Neuronal stem cell (in vitro differentiated cells): ENCODE measurements around the gene DLG2.
A peak's percentile ranks its signal among the peaks of the same experiment; 100 is the strongest.

Source experiments
- DNase-seq: peaks from one replicate; pipeline ENCODE4 v3.0.0-alpha.2; 2013; ENCODE audit warnings: low spot score
- H2AFZ ChIP-seq: one replicate; pipeline ENCODE4 v1.6.1; 2013; ENCODE audit warnings: mild to moderate bottlenecking, low read length, inconsistent platforms
- H2AK5ac ChIP-seq: 2 replicates; pipeline ENCODE4 v1.6.1; 2013; ENCODE audit warnings: low read depth, mild to moderate bottlenecking, inconsistent platforms, low read length, moderate library complexity, mixed read lengths
- H2BK120ac ChIP-seq: 2 replicates; pipeline ENCODE4 v1.6.1; 2013; ENCODE audit warnings: low read depth, mild to moderate bottlenecking, inconsistent platforms, low read length, moderate library complexity, mixed read lengths
- H2BK12ac ChIP-seq: one replicate; pipeline ENCODE4 v1.6.1; 2013; ENCODE audit warnings: low read length, inconsistent platforms
- H2BK15ac ChIP-seq: 2 replicates; pipeline ENCODE4 v1.6.1; 2013; ENCODE audit warnings: mild to moderate bottlenecking, low read length, inconsistent platforms, mixed read lengths
- H2BK5ac ChIP-seq: one replicate; pipeline ENCODE4 v1.6.1; 2013; ENCODE audit warnings: inconsistent platforms, mild to moderate bottlenecking, low read length, moderate library complexity
- H3K14ac ChIP-seq: one replicate; pipeline ENCODE4 v1.6.1; 2013; ENCODE audit warnings: low read length, inconsistent platforms
- H3K18ac ChIP-seq: 2 replicates; pipeline ENCODE4 v1.6.1; 2013; ENCODE audit warnings: low read length, inconsistent platforms
- H3K23ac ChIP-seq: 2 replicates; pipeline ENCODE4 v1.6.1; 2013; ENCODE audit warnings: low read depth, mild to moderate bottlenecking, mixed read lengths, low read length, inconsistent platforms; ENCODE audit not compliant: poor library complexity
- H3K27ac ChIP-seq: replicated peaks from 3 replicates; pipeline ENCODE4 v1.5.1; 2013; ENCODE audit warnings: low read length, inconsistent platforms
- H3K27me3 ChIP-seq, 3 experiments: 2 replicates each; pipeline ENCODE4 v1.6.1; 2013; ENCODE audit warnings: low read length in 3 of 3, mild to moderate bottlenecking in 2 of 3, inconsistent platforms in 1 of 3, low read depth in 1 of 3, mixed read lengths in 1 of 3, moderate library complexity in 1 of 3; ENCODE audit not compliant: control insufficient read depth in 3 of 3, insufficient read depth in 3 of 3
- H3K36me3 ChIP-seq, 2 donors: replicated peaks in 1 of 2; 2 replicates each; pipeline ENCODE4 v1.6.1; 2013; ENCODE audit warnings: low read length in 2 of 2; ENCODE audit not compliant: control insufficient read depth in 2 of 2, insufficient read depth in 2 of 2
- H3K4ac ChIP-seq: 2 replicates; pipeline ENCODE4 v1.6.1; 2013; ENCODE audit warnings: inconsistent platforms, mild to moderate bottlenecking, low read length, moderate library complexity
- H3K4me1 ChIP-seq, 2 donors: 1 replicate in 1 of 2; 2 replicates in 1 of 2; pipeline ENCODE4 v1.6.1; 2013; ENCODE audit warnings: low read length in 2 of 2, low read depth in 1 of 2; ENCODE audit not compliant: control insufficient read depth in 2 of 2, insufficient read depth in 1 of 2
- H3K4me2 ChIP-seq: one replicate; pipeline ENCODE4 v1.6.1; 2013; ENCODE audit warnings: mild to moderate bottlenecking, low read length, inconsistent platforms; ENCODE audit not compliant: insufficient read depth, poor library complexity, severe bottlenecking
- H3K4me3 ChIP-seq, 2 donors: 2 replicates each; pipeline ENCODE4 v1.5.1; 2013; ENCODE audit warnings: low read length in 2 of 2, mild to moderate bottlenecking in 2 of 2, inconsistent platforms in 1 of 2, moderate library complexity in 1 of 2
- H3K79me1 ChIP-seq: one replicate; pipeline ENCODE4 v1.6.1; 2013; ENCODE audit warnings: low read depth, mild to moderate bottlenecking, inconsistent platforms, low read length, moderate library complexity
- H3K9ac ChIP-seq: one replicate; pipeline ENCODE4 v1.6.1; 2013; ENCODE audit warnings: mild to moderate bottlenecking, low read depth, low read length, inconsistent platforms; ENCODE audit not compliant: poor library complexity
- H3K9me3 ChIP-seq, 2 donors: replicated peaks in 1 of 2; 2 replicates each; pipeline versions ENCODE3 to v1.6.1; 2013; ENCODE audit warnings: low read length in 2 of 2, mild to moderate bottlenecking in 2 of 2, inconsistent platforms in 1 of 2, low read depth in 1 of 2, mixed read lengths in 1 of 2, moderate library complexity in 1 of 2; ENCODE audit not compliant: control insufficient read depth in 2 of 2, insufficient read depth in 1 of 2
- H4K8ac ChIP-seq: one replicate; pipeline ENCODE4 v1.6.1; 2013; ENCODE audit warnings: low read depth, mild to moderate bottlenecking, inconsistent platforms, low read length, moderate library complexity
- H4K91ac ChIP-seq: one replicate; pipeline ENCODE4 v1.6.1; 2013; ENCODE audit warnings: low read length, low read depth, mild to moderate bottlenecking, inconsistent platforms; ENCODE audit not compliant: poor library complexity
- WGBS, 2 donors: extraction: QIAGEN DNeasy Blood & Tissue Kit; methylation state at CpG; one replicate each; pipeline ENCODE4 v1.1.7; 2013; ENCODE audit warnings: missing lambda C conversion rate in 2 of 2, mixed read lengths in 1 of 2; ENCODE audit not compliant: insufficient read length in 2 of 2, insufficient replicate concordance in 1 of 2; ENCODE audit errors: extremely low coverage in 2 of 2; 5-methylcytosine and 5-hydroxymethylcytosine counted together

Gene DLG2

GRCh38 chr11:83613767-83614121, 2013.4 kb downstream of the DLG2 start:
- Histone ChIP-seq H3K14ac (no peak overlapping the region), H2BK5ac (no peak overlapping the region), H2AK5ac (no peak overlapping the region), H3K36me3 (no peaks in the 10 kb centered on the region), H3K79me1 (no peaks in the 10 kb centered on the region), H2BK15ac (no peak overlapping the region), H3K4me1 (peaks cover 3 to 5% of the 10 kb centered on the region in 2 donors), H3K9me3 (no peaks in the 10 kb centered on the region), H3K4me2 (no peak overlapping the region), H3K23ac (no peak overlapping the region), H2AFZ (peak overlapping the region; percentile 35), H3K27ac (no peak overlapping the region), H4K91ac (no peak overlapping the region), H3K4ac (no peak overlapping the region), H2BK12ac (no peak overlapping the region), H3K27me3 (no peaks in the 10 kb centered on the region), H4K8ac (no peak overlapping the region), H3K9ac (no peak overlapping the region), H3K18ac (no peak overlapping the region), H2BK120ac (no peak overlapping the region), H3K4me3 (no peak overlapping the region)
- no CpG with 5 or more reads among the region's 2 CpGs for WGBS, 2 donors
- no peak for DNase-seq

DNA sequence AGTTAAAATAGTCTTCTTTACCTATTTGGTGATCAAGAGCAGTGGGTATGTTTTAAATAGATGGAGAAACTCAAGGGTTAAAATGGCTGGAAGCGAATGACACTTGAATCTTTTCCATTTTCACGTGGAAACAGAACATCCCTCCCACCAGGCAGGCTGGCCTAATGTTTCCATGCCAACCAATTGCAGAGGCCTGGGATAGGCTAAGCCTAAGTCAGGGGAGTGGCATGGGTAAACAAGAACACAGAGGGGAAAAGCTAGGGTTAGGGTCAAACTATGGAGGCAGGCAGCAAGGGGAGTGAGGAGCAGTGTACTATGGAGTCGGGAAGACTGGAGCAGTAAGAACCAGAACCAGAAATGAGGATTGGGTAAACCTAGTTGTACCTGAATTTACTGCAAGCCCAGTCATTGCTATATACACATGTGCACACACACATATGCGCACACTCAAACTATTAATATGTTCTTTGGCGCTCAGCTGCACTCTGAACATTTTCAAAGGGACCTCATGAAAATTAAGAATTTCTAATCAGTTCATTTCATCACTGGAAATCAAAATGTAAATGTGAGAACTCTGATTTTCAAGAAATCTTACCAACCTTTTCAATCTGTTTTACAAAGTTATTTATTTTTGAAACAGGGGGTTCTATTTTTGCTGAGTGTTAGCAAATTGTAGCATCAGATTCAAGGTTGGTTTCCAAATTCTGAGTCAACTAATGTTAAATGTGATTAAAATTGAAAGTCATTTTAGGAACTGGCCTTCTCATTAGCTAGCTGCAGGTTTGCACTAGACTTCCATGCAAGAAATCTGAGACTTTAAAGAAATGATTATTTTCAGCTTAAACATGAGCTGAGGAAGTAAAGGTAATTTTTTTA, 2014.0 kb downstream of the DLG2 start:
- DNase-seq, result peak; percentile 30
- Histone ChIP-seq H3K18ac (no peak overlapping the region), H2BK12ac (no peak overlapping the region), H3K9me3 (no peaks in the 10 kb centered on the region), H3K4me2 (no peak overlapping the region), H4K8ac (no peak overlapping the region), H3K9ac (no peak overlapping the region), H2AK5ac (no peak overlapping the region), H2BK5ac (no peak overlapping the region), H3K14ac (no peak overlapping the region), H3K36me3 (no peaks in the 10 kb centered on the region), H3K4me1 (peaks cover 3 to 5% of the 10 kb centered on the region in 2 donors), H2BK15ac (no peak overlapping the region), H3K23ac (no peak overlapping the region), H2BK120ac (no peak overlapping the region), H3K27ac (no peak overlapping the region), H3K27me3 (no peaks in the 10 kb centered on the region), H3K4ac (no peak overlapping the region), H3K79me1 (no peaks in the 10 kb centered on the region), H4K91ac (no peak overlapping the region), H2AFZ (peak overlapping the region; percentile 69), H3K4me3 (no peak overlapping the region)
- WGBS, 2 donors, result no CpG with 5 or more reads among the region's 5 CpGs

GRCh38 chr11:83611600-83611999, 2015.5 kb downstream of the DLG2 start:
- no peak overlapping the region for H2BK15ac ChIP-seq
- no peak overlapping the region for H3K18ac ChIP-seq
- no CpG with 5 or more reads among the region's 3 CpGs for WGBS, 2 donors

DNA sequence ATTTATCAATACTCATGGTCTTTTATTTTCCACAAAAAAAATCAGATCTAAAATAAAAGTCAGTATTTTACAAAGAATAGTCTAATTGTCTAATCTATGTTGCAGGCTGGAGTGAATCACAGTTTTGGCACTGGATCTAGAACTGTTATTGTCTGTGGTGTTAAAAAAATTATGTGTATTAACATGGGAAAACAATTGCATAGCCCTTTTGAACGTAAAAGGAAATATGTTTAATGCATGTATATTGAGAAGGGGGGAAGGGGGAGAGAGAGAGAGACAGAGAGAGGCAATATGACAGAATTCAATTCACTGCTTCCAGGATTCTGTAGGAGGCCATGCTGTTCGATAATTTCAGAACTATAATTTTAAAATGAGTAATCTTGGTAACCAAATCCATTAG, 2016.1 kb downstream of the DLG2 start:
- H2BK120ac ChIP-seq, result no peak overlapping the region
- H2BK15ac ChIP-seq, result no peak overlapping the region
- no CpG with 5 or more reads among the region's 2 CpGs for WGBS, 2 donors
- no peak overlapping the region for H3K9ac ChIP-seq
- no peak overlapping the region for H3K18ac ChIP-seq
- peaks cover 3 to 5% of the 10 kb centered on the region in 2 donors for H3K4me1 ChIP-seq
- H3K4ac ChIP-seq, result no peak overlapping the region
- H3K27ac ChIP-seq, result no peak overlapping the region
- H3K4me3 ChIP-seq, result no peak overlapping the region
- no peak for DNase-seq
- no peak overlapping the region for H2BK5ac ChIP-seq
- H4K8ac ChIP-seq, result no peak overlapping the region
- H3K79me1 ChIP-seq, result no peaks in the 10 kb centered on the region
- H3K4me2 ChIP-seq, result no peak overlapping the region
- H3K9me3 ChIP-seq, result no peaks in the 10 kb centered on the region
- H3K14ac ChIP-seq, result no peak overlapping the region
- H2AK5ac ChIP-seq, result no peak overlapping the region
- H2BK12ac ChIP-seq, result no peak overlapping the region
- H3K23ac ChIP-seq, result no peak overlapping the region
- no peaks in the 10 kb centered on the region for H3K27me3 ChIP-seq
- no peaks in the 10 kb centered on the region for H3K36me3 ChIP-seq
- no peak overlapping the region for H4K91ac ChIP-seq
- no peak overlapping the region for H2AFZ ChIP-seq

More at GRCh38 chr11:83611600-83611999, 2015.5 kb downstream of the DLG2 start:
- Histone ChIP-seq H3K23ac (no peak overlapping the region), H2BK12ac (no peak overlapping the region), H3K4me2 (no peak overlapping the region), H2BK120ac (no peak overlapping the region), H3K36me3 (no peaks in the 10 kb centered on the region), H3K9me3 (no peaks in the 10 kb centered on the region), H3K4ac (no peak overlapping the region), H3K27ac (no peak overlapping the region), H2BK5ac (no peak overlapping the region), H3K9ac (no peak overlapping the region), H3K4me1 (peaks cover 3 to 5% of the 10 kb centered on the region in 2 donors), H3K27me3 (no peaks in the 10 kb centered on the region), H4K8ac (no peak overlapping the region), H3K4me3 (no peak overlapping the region), H4K91ac (no peak overlapping the region), H2AFZ (no peak overlapping the region), H3K79me1 (no peaks in the 10 kb centered on the region), H2AK5ac (no peak overlapping the region), H3K14ac (no peak overlapping the region)
- no peak for DNase-seq
